ENCODE results near the gene LZTR1.
"Not testable (repeated sequence)": the region's sequence is repeated elsewhere in the genome, so short reads cannot be mapped to it uniquely, and the experiment has no call there.

The LZTR1 gene

GRCh38 chr22:20967697-20968211 is 14.3 kb upstream of the LZTR1 start:
- H3K4me3 ChIP-seq (replicated peaks; ENCODE audit: low read depth, low read length): no peak overlapping the region
- no peak for DNase-seq (ENCODE audit: extremely low read depth, low read depth)
- TF ChIP-seq, protein P1, sequence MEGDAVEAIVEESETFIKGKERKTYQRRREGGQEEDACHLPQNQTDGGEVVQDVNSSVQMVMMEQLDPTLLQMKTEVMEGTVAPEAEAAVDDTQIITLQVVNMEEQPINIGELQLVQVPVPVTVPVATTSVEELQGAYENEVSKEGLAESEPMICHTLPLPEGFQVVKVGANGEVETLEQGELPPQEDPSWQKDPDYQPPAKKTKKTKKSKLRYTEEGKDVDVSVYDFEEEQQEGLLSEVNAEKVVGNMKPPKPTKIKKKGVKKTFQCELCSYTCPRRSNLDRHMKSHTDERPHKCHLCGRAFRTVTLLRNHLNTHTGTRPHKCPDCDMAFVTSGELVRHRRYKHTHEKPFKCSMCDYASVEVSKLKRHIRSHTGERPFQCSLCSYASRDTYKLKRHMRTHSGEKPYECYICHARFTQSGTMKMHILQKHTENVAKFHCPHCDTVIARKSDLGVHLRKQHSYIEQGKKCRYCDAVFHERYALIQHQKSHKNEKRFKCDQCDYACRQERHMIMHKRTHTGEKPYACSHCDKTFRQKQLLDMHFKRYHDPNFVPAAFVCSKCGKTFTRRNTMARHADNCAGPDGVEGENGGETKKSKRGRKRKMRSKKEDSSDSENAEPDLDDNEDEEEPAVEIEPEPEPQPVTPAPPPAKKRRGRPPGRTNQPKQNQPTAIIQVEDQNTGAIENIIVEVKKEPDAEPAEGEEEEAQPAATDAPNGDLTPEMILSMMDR (IDR thresholded peaks at IDR 0.05; ENCODE audit: low read depth, low read length, missing control alignments): no peak

- TF ChIP-seq, protein P1 (IDR thresholded peaks at IDR 0.05; ENCODE audit: low read depth, low read length, missing control alignments): no peak
- no peak for DNase-seq (ENCODE audit: extremely low read depth, low read depth)
- no peak overlapping the region for H3K4me3 ChIP-seq (replicated peaks; ENCODE audit: low read depth, low read length)
These were observed 13.7 kb upstream of the LZTR1 start for GRCh38 chr22:20968281-20968977.

GRCh38 chr22:20970939-20971657 is 11.0 kb upstream of the LZTR1 start:
- H3K4me3 ChIP-seq (replicated peaks; ENCODE audit: low read depth, low read length): no peak overlapping the region
- TF ChIP-seq, protein P1 (IDR thresholded peaks at IDR 0.05; ENCODE audit: low read depth, low read length, missing control alignments): no peak
- DNase-seq (ENCODE audit: extremely low read depth, low read depth): no peak

DNA sequence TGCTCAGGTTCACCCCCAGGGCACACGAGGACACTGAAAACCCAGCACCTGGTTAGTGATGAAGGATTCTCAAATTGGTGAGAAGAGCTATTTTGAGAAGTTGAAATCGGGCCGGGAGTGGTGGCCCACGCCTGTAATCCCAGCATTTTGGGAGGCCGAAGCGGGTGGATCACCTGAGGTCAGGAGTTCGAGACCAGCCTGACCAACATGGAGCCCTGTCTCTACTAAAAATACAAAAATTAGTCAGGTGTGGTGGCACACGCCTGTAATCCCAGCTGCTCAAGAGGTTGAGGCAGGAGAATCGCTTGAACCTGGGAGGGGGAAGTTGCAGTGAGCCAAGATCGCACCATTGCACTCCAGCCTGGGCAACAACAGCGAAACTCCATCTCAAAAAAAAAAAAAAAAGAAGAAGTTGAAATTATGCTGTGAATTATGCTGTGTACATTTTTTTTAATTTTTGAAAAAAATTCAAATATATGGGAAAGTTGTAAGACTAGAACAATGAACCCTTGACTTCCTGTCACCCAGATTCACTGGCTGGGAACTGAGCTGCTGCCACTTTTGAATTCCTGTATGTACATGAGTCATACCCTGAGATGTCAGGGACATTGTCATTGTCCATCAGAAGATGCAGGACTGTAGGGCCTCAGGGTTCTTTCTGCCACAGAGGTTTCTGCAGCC is 9.9 kb upstream of the LZTR1 start:
- not testable (repeated sequence) for H3K4me3 ChIP-seq (replicated peaks; ENCODE audit: low read depth, low read length); DNase-seq (ENCODE audit: extremely low read depth, low read depth)

DNA sequence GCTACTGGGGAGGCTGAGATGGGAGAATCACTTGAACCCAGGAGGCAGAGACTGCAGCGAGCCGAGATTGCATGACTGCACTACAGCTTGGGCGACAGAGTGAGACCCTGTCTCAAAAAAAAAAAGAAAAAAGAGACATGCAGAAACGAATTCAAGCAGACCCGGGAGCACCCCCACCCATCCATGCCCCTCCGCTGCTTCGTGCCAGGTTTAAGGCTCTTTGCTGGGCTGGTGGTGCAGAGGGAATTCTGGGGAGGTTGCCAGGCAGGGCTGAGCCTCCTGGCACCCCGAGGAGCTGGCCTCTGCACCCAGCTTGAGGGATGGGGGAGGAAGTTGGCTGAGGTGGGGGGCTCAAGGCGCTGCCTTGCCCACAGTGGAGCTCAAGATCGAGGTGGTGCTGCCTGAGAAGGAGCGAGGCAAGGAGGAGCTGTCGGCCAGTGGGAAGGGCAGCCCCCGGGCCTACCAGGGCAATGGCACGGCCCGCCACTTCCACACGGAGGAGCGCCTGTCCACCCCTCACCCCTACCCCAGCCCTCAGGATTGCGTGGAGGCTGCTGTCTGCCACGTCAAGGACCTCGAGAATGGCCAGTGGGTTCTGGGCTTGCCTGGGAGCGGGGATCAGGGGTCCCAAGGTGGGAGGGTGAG is 9.0 kb upstream of the LZTR1 start:
- no peak overlapping the region for H3K4me3 ChIP-seq (replicated peaks; ENCODE audit: low read depth, low read length)
- no peak for DNase-seq (ENCODE audit: extremely low read depth, low read depth)
- TF ChIP-seq, protein P1 (IDR thresholded peaks at IDR 0.05; ENCODE audit: low read depth, low read length, missing control alignments): no peak

DNA sequence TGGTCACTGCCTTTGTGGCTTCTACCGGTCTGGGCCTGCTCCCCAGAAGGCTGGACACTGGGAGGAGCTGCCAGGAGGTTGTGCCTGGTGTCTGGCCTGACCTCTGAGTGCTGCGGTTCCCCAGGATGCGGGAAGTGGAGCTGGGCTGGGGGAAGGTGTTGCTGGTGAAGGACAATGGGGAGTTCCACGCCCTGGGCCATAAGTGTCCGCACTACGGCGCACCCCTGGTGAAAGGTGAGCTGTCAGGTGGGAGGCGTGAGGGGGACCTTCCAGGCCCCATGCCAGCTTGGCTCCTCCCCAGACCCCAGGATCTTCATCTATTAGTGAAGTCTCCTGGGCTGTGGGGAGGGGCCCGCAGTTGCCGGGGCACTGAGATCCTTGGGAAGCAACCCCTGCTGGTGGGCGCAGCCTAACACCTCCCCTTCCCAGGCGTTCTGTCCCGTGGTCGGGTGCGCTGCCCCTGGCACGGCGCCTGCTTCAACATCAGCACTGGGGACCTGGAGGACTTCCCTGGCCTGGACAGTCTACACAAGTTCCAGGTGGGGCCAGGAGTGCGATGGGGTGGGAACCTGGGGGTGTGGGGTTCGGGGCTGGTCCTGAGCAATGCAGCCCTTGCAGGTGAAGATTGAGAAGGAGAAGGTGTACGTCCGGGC is 8.3 kb upstream of the LZTR1 start:
- TF ChIP-seq, protein P1 (IDR thresholded peaks at IDR 0.05; ENCODE audit: low read depth, low read length, missing control alignments): no peak
- no peak overlapping the region for H3K4me3 ChIP-seq (replicated peaks; ENCODE audit: low read depth, low read length)

More for the DNA sequence above, 8.3 kb upstream of the LZTR1 start:
- no peak for DNase-seq (ENCODE audit: extremely low read depth, low read depth)
